ENCODE data around the gene NEDD4L.

DNA sequence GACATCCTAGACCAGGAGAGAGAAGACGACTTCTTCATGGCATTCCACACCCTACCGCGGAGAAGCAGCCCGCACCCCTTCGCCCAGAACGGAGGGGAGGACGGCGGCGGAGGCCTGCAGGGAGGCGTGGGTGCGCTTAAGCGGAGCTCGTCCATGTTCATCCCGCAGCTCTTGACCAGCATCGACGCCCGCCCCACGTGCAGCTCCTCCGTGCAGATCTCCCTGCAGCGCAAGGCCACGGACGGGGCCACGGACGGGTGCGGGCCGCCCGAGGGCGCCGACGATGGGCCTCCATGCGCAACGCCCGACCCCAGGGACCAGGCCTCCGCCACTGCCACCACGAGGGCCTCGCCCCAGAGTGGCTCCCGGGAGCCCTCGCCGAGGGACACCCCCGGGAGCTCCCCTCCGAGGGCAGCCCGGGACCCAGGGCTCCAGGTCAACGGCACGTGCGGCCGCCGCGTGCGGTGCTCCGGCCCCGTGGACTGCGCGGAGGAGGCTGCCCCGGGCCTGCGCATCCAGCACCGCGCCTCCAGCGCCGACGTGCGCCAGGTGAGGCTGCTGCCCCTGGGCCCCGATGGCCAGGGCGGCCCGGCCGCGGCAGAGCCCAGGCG lies 211.8 kb downstream of the NEDD4L start:
- TF ChIP-seq PRDM15 (CRISPR knock-in tag; IDR thresholded peaks at IDR 0.05) (no peak), CBFB (IDR thresholded peaks at IDR 0.05; ENCODE audit: low read depth) (no peak), CTCF (IDR thresholded peaks at IDR 0.05 in 2 of 3, conservative IDR thresholded peaks at IDR 0.05 in 1 of 3; ENCODE audit: control insufficient read depth in 2 of 3, extremely low read depth in 1 of 3, insufficient read depth in 1 of 3, low read depth in 3 of 3, low read length in 3 of 3) (no peak)
